Measurements from ENCODE around the gene PEX26. TPM values are rescaled to one million over a fixed set of nuclear protein-coding genes. Genes with fewer than 3 reads are reported as not detected.
A peak's percentile ranks its signal among the peaks of the same experiment; 100 is the strongest.

The PEX26 gene
- total and polyA plus RNA-seq, 4 donors = 16.9 to 36.9 (median 19.5) TPM

DNA sequence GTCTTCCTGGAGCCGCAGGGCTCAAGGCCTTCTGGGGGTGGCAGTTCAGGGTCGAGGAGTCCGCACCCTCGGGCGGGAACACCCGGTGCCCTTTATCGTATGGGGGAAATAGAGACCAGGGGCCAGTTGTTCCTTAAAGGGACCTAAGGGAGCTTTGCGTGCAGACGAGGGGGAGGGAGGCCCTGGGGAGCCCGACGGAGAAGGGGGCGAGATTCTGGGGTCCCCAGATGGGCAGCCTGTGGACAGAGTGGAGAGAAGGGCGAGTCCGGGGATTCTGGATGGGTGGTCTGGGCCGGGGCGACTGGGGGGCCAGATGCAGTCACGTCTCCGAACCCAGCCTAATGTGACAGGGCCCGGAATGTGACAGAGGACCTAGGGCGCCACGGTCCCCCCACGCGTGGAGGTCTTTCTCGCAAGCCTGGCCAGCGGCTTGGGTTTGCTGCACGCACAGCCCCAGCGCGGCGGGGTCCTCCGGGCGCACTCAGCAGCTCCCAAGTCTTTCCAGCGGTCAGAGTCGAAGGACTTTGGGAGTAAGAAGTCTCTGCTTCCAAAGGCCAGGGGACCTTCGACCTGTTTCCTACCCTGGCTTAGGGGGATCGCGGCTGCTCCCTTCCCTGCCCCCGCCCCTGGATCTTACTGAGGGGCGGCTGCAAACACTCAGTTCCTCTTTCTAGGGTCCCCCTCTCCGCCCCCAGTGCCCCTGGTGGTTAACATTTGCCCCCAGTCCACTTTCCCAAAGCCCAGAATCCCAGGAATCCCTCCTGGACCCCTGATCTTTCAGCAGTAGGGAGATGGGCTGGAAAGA lies 33.4 kb downstream of the PEX26 start:
- 20 to 30% methylated on average over 39 of the region's 39 CpGs for WGBS, 2 donors
- H3K36me3 ChIP-seq (ENCODE audit: control insufficient read depth in 4 of 4, insufficient read depth in 4 of 4, low read length in 4 of 4) = no peaks in the 10 kb centered on the region
- ATAC-seq (ENCODE audit: insufficient read depth, low FRiP score) = no peak

DNA sequence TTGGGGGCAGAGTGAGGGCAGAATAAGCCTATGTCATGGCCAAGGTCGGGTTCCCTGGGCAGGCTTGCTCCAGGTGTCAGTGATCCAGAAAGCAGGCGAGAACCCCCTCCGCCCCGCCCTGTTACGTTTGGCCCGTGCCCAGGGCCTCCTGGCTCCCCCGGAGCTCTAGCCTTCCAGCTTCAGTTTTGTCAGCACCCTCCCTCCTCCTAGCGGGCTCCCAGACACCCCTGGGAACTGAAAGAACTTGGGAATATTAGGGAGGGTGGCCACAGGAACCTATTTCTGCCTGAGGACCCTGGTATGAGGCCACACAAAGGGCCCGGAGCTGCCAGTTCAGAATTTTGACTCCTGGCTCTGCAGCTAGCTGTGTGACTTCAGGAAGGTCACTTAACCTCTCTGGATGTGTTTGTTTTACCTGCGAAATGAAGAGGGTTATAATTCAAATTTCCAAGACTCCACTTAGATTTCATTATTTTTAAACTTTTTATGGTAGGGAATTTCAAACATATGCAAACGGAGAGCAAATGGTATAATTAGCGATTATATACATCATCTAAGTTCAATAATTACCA lies 34.1 kb downstream of the PEX26 start:
- Histone ChIP-seq H3K4me1 (ENCODE audit: control insufficient read depth in 5 of 5, insufficient read depth in 5 of 5, low read length in 5 of 5) (peaks cover 0 to 16% (median 3%) of the 10 kb centered on the region in 5 donors), H3K27me3 (ENCODE audit: control insufficient read depth in 3 of 3, insufficient read depth in 3 of 3, low read length in 2 of 3) (peaks cover 0 to 37% (median 24%) of the 10 kb centered on the region in 3 donors), H3K9ac (ENCODE audit: insufficient read depth in 1 of 2, low read length in 2 of 2) (no peak overlapping the region), H3K27ac (ENCODE audit: low read depth in 1 of 2, low read length in 1 of 2) (peak overlapping the region in 1 of 2 donors; percentile 92), H3K36me3 (ENCODE audit: control insufficient read depth in 4 of 4, insufficient read depth in 4 of 4, low read length in 4 of 4) (no peaks in the 10 kb centered on the region), H3K4me3 (no peak overlapping the region), H3K9me3 (ENCODE audit: control insufficient read depth in 4 of 4, insufficient read depth in 3 of 4, low read length in 3 of 4) (no peaks in the 10 kb centered on the region)
- WGBS, 2 donors = 75 to 76% methylated on average over 12 of the region's 12 CpGs
- ATAC-seq (ENCODE audit: insufficient read depth, low FRiP score) (no peak), DNase-seq (no peak)
- TF ChIP-seq, protein P1, sequence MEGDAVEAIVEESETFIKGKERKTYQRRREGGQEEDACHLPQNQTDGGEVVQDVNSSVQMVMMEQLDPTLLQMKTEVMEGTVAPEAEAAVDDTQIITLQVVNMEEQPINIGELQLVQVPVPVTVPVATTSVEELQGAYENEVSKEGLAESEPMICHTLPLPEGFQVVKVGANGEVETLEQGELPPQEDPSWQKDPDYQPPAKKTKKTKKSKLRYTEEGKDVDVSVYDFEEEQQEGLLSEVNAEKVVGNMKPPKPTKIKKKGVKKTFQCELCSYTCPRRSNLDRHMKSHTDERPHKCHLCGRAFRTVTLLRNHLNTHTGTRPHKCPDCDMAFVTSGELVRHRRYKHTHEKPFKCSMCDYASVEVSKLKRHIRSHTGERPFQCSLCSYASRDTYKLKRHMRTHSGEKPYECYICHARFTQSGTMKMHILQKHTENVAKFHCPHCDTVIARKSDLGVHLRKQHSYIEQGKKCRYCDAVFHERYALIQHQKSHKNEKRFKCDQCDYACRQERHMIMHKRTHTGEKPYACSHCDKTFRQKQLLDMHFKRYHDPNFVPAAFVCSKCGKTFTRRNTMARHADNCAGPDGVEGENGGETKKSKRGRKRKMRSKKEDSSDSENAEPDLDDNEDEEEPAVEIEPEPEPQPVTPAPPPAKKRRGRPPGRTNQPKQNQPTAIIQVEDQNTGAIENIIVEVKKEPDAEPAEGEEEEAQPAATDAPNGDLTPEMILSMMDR (IDR thresholded peaks at IDR 0.05; ENCODE audit: control extremely low read depth, extremely low read depth) = no peak

More for the DNA sequence above, 33.4 kb downstream of the PEX26 start:
- Histone ChIP-seq H3K9me3 (ENCODE audit: control insufficient read depth in 4 of 4, insufficient read depth in 3 of 4, low read length in 3 of 4) (no peaks in the 10 kb centered on the region), H3K9ac (ENCODE audit: insufficient read depth in 1 of 2, low read length in 2 of 2) (no peak overlapping the region), H3K4me1 (ENCODE audit: control insufficient read depth in 5 of 5, insufficient read depth in 5 of 5, low read length in 5 of 5) (peaks cover 0 to 16% (median 3%) of the 10 kb centered on the region in 5 donors), H3K27me3 (ENCODE audit: control insufficient read depth in 3 of 3, insufficient read depth in 3 of 3, low read length in 2 of 3) (peaks cover 0 to 37% (median 24%) of the 10 kb centered on the region in 3 donors), H3K27ac (ENCODE audit: low read depth in 1 of 2, low read length in 1 of 2) (peak overlapping the region in 1 of 2 donors; percentile 92), H3K4me3 (no peak overlapping the region)
- DNase-seq = no peak
- TF ChIP-seq, protein P1 (IDR thresholded peaks at IDR 0.05; ENCODE audit: control extremely low read depth, extremely low read depth) = no peak

DNA sequence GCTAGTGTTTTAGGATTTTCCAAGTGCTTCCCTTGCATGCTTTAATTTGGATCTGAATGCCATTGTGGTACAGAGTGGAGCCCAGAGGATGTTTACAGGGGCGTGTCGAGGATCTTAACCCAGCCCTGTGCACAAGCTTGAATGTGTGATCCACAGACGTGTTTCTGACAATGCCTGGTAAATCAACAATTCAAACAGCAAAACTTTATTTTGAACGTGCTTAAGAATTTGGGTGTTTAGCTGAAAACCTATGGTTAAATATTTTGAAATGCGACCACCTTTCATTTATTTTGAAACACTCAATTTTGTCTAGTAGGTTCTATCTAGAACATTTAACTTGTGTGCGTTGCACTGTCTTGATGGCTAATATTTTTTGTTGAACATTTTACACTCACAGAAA lies 34.6 kb downstream of the PEX26 start:
- H3K4me3 ChIP-seq = no peak overlapping the region
- H3K9me3 ChIP-seq (ENCODE audit: control insufficient read depth in 4 of 4, insufficient read depth in 3 of 4, low read length in 3 of 4) = no peaks in the 10 kb centered on the region
- TF ChIP-seq, protein P1 (IDR thresholded peaks at IDR 0.05; ENCODE audit: control extremely low read depth, extremely low read depth) = no peak
- no peak for DNase-seq
- ATAC-seq (ENCODE audit: insufficient read depth, low FRiP score) = no peak
- H3K36me3 ChIP-seq (ENCODE audit: control insufficient read depth in 4 of 4, insufficient read depth in 4 of 4, low read length in 4 of 4) = no peaks in the 10 kb centered on the region
- H3K9ac ChIP-seq (ENCODE audit: insufficient read depth in 1 of 2, low read length in 2 of 2) = no peak overlapping the region
- WGBS, 2 donors = 65 to 84% methylated on average over 6 of the region's 6 CpGs
- H3K4me1 ChIP-seq (ENCODE audit: control insufficient read depth in 5 of 5, insufficient read depth in 5 of 5, low read length in 5 of 5) = peaks cover 0 to 16% (median 3%) of the 10 kb centered on the region in 5 donors
- no peak overlapping the region for H3K27ac ChIP-seq (ENCODE audit: low read depth in 1 of 2, low read length in 1 of 2)
- H3K27me3 ChIP-seq (ENCODE audit: control insufficient read depth in 3 of 3, insufficient read depth in 3 of 3, low read length in 2 of 3) = peaks cover 0 to 37% (median 24%) of the 10 kb centered on the region in 3 donors
